HG02973 (cell line): Measurements from ENCODE around the gene NR3C2.
"Not testable (repeated sequence)": the region's sequence is repeated elsewhere in the genome, so short reads cannot be mapped to it uniquely, and the experiment has no call there.

Experiments
- ATAC-seq: cut with Tn5 transposase; IDR thresholded peaks from one replicate; pipeline ENCODE4 v1.9.1; 2021; ENCODE audit warnings: moderate library complexity; ENCODE audit not compliant: unreplicated experiment

The NR3C2 gene

DNA sequence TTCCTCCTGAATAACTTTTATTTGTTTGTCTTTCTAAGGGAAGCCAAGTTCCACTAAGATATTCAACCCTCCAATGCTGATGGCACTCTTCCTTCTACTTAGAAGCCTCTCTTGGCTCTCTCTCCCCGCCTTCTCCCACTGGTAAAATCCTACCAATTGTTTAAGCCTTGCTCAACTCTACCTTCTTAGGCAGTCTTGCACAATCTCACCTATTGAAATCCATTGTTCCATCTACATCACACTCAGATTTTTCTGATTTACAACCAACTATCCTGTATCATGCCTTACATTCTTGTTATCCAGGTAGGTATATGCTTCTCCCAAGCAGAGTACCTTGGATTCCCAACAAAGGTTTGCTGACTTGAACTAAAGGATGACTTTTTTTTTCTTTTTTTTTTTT is 69.1 kb downstream of the NR3C2 start:
- ATAC-seq = no peak

DNA sequence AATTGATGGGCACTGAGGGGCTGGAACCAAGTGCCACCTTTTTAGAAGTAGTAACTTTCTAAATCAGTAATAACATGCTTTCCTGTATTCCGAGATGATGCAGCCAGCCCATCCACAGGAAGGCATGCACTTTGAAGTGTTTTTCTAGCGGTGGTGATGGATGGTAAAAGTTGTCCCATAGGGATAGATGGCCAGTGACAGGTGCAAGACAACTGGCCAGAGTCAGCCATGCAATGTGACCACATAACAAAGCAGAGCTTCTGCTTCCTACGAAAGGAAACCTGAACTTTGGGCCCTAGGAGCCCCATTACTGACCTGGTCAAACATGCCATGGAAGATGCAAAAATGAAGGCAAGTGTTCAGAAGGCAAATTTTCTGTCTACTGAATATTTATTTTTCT is 72.3 kb downstream of the NR3C2 start:
- ATAC-seq = no peak

DNA sequence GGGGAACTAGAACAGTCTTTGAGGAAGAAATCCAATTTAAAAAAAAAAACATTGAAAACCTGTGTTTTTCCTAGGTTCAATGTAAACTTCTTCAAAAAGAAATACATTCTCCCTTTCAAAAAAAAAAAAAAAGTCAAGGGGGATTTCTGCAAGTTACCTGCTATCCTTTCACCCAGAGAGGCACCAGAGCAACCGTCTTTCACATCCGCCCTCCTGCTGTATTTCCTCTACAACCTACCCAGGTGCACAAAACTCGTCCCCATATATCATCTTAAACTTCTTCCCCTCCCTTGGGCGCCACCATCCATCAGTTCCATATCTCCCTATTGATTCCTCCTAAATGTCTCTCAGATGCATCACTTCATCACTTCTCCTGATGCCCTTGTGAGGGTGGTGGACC is 74.5 kb downstream of the NR3C2 start:
- no peak for ATAC-seq

DNA sequence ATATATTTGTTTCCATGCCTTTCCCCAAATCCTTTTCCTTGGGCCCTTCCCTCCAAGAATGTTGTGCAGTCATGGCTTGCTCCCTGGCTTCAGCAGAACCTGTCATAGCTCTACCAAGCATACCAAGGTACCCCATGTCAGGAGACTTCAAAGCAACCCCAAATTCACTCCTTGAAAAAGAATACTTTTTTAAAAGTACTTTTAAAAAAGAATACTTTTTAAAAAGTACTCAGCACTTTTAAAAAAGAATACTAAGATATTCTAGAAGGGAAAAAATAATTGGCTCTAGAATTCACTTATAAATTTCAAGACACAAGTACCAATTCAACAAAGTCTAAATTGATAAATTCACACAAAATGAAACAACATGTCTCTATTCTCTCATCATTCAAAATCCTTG is 76.0 kb downstream of the NR3C2 start:
- ATAC-seq = no peak

- ATAC-seq = no peak
Observed at GRCh38 chr4:148364525-148364924, 77.7 kb downstream of the NR3C2 start.

- no peak for ATAC-seq
Observed at GRCh38 chr4:148359769-148360168, 82.4 kb downstream of the NR3C2 start.

- no peak for ATAC-seq
Observed at GRCh38 chr4:148355442-148356123, 86.6 kb downstream of the NR3C2 start.

DNA sequence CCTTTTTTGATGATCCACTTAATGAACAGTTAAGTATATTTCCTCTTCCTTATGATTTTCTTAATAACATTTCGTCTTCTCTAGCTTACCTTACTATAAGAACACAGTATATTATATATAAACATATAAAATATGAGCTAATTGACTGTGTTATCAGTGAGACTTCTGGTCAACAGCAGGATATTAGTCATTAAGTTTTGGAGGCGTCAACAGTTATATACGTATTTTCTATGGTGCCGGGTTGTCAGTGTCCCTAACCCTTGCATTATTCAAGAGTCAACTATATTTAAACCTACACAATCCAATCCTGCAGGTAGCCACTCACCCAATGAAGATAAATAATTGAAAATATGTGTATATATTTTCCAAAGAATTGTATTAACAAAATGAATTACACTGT is 88.0 kb downstream of the NR3C2 start:
- no peak for ATAC-seq

DNA sequence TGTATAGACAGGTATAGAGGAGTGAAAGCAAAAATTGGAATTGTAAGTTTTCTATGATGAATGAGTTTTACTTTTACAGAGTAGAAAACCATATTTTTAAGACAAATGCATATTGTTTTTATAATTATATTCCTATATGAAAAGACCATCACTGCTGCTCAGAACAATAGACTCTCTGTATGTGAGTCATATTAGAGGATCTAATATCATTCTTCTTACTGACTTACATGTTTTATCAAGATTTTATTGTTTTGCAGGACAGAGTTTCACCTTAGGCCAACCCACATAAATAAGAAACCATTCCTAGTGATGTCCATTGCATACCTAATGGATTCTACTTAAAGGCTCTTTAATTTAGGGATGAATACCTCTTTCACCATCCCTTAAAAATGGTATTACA is 88.6 kb downstream of the NR3C2 start:
- no peak for ATAC-seq

DNA sequence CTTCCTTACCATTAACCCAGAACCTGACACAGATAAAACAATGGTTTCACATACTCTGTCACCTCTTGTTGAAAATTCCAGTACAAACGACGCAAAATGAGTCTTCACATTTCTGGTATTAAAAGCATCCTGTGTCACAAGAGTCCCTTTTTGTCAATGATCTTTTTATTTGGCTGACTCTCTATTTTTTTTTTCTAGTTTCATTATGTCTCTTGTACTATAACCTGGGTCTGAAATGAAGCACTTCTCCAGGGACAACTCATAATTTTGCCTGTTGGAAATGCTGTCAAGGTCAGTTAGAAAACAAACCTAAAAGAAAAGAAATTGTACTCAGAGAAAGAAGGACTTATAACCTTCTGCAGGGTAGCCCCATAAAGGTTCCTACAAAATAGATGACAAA is 93.1 kb downstream of the NR3C2 start:
- no peak for ATAC-seq

GRCh38 chr4:148346657-148347056 is 95.6 kb downstream of the NR3C2 start:
- no peak for ATAC-seq

GRCh38 chr4:148345509-148345908 is 96.7 kb downstream of the NR3C2 start:
- ATAC-seq = no peak

- ATAC-seq = no peak
Observed at GRCh38 chr4:148344941-148345340, 97.3 kb downstream of the NR3C2 start.

DNA sequence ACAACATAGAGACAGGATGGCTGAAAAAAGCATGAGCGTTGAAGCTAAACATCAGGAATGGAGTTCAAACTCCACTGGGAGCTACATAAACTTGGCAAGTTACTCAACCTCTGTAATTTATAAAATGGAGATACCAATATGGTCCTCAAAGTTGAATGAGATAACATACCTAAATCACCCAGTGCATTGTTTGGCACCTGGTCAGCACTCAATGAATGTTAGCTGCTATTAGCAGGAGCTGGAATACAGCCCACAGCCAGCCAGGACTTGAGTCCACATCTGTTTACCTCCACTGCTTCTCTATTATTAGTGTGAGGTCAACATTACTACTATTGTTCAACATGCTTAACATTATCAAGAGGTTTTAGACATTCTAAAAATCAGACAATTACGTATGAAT is 97.9 kb downstream of the NR3C2 start:
- no peak for ATAC-seq

DNA sequence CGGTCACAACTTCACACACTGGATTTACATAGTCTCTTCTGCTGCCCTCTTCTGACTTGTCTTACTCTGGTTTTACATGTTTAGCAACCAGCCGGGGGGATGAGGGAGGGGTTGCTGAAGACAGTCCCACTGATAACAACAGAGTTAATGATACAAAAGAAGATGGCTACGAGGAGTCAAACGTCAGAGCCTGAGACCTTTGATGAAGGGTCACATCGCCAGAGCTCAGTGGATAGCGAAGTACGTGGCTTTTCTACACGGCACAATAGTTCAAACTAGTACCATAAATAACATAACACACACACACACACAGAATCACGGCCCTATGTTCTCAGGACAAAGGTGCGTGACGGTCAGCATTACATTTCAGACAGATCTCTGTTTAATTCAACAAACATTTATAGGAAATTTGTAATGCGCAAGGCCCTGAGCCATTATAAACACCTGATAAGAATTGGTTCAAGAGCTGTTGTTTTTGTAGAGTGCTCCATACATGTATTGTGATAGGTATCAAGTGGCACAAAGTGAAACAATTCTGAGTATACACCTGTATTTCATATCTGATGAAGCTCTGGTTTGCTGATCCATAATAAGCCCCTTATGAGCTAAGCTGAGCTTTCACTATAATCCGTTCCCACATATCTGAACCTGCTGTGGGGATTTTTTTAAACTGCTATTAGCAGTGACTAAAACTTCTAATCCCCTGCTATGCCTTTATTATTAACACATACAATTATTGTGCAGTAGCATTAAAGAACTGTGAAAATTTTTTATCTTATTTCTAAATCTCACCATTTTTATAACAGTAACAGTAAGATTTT is 100.0 kb downstream of the NR3C2 start:
- ATAC-seq = no peak

GRCh38 chr4:148335133-148335532 is 107.1 kb downstream of the NR3C2 start:
- no peak for ATAC-seq

DNA sequence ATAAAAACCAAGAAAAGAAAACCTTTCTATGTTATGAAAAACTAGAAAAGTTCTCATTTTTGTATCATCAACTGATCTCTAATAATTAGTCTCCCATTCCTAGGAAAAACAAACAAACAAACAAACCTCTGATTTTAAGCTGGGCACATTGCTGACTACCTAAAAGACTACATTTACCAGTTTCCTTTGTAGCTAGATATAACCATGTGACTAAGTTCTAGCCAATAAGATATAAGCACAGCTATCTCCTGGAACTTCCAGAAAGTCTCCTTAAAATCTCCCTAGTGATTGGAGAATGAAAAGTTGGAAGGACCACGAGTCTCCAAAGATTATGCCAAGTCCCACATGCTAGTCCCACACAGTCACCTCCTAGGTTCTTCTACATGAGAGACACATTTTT is 108.9 kb downstream of the NR3C2 start:
- no peak for ATAC-seq

DNA sequence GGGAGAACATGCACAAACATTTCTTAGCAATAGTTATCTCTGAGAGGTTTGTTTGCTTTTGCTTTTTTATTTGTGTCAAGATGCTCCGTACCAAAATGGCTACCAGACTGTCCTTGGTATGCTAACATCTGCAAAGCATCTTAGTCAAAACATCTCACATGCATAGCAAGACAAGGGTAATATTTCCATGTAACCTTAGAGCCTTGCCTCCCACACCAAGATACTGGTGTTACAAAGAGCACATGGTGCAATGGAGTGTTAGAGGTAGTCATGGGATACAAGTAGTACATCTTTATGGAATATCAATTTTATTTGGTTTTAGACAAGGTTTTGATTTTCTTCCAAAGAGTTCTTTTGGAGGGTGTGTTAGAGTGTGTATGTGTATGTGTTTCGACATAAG is 109.7 kb downstream of the NR3C2 start:
- no peak for ATAC-seq

DNA sequence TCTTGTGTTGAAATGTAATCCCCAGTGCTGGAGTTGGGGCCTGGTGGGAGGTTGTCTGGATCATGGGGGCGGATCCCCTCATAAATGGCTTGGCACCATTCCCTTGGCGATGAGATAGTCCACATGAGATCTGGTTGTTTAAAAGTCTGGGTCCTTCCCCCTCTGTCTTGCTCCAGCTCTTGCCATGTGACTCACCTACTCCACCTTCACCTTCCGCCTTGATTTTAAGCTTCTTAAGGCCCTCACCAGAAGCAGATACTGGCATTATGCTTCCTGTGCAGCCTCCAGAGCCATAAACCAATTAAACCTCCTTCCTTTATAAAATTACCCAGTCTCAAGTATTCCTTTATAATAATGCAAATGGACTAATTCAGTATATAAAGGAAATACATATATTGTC is 111.5 kb downstream of the NR3C2 start:
- no peak for ATAC-seq

DNA sequence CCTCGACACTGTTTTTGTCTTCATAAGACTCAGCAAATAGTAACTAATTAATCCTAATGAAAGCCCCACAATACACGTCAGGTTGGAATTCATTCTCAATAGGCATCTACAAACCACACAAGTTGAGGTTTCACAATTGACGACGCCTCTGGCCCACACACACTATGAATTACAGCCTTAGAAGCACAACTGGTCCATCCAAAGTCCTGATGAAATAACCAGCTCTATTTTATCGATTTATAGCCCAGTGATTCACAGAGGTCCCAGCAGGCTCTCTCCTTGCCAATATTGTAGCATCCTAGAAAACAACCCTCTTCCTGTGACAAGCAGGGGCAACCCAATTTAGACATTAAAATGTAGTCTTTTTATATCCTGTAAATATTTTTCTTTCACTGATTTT is 112.1 kb downstream of the NR3C2 start:
- ATAC-seq = no peak

DNA sequence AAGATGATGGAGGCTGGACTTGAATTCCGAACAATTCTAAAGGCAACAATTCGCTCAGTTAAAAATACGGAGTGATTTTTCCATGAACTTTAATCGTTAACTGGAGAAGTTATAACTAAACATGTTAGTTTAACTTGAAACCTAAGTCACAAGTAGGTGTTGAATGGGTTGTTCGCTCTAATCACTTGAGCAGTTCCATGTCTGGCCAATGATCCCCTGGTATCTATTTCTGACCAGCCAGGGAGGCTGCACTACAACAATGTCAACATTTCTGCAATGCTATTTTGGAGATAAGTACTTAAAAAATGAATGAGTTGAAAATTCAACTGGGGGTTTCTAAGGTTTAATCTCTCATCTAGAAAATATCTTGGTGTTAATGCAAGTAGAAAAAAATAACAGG is 112.5 kb downstream of the NR3C2 start:
- ATAC-seq = no peak

DNA sequence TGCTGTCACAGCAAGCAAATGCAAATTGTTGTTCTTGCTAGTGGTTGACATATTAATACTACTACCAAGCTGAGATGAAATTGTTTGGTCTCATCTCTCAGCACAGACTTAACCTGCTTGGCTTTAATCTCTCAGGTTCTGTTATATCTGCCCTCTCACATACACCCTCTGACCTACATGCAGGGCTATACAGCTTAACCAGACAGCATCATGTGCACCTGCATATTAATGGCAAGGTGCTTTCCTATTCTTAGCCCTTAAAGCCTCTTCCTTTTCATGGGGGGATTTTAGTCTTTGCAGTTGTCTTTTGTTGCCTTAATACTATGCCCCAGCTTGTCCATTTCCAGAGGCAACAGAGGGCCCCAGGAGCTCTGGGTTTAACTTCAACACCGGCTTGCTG is 114.5 kb downstream of the NR3C2 start:
- ATAC-seq = no peak

- not testable (repeated sequence) for ATAC-seq
Observed at GRCh38 chr4:148323316-148323715, 118.9 kb downstream of the NR3C2 start.
